A549 (cell line): ENCODE results near the gene LARP7.

ENCODE experiments used
- CTCF ChIP-seq: fragments of >200 bp; sonication (Bioruptor Twin); formaldehyde crosslinking; IDR thresholded peaks from 3 replicates; pipeline ENCODE4 v1.5.1; 2016
- EP300 ChIP-seq, 2 experiments: fragments of >200 bp; sonication (Bioruptor Twin); formaldehyde crosslinking; IDR thresholded peaks; 2 replicates in 1 of 2; 3 replicates in 1 of 2; pipeline ENCODE4 v1.6.1; 2016 to 2017
- FOXS1 ChIP-seq: fragments of 250-450 bp; sonication (Bioruptor Pico); IDR thresholded peaks from 2 replicates; pipeline ENCODE4 v1.5.0; 2020; ENCODE audit warnings: mild to moderate bottlenecking, moderate library complexity
- REST ChIP-seq: fragments of 200-600 bp; sonication (generic); IDR thresholded peaks from 2 replicates; pipeline ENCODE4 v1.6.1; 2016; ENCODE audit warnings: antibody characterized with exemption, mild to moderate bottlenecking, moderate library complexity

- TF ChIP-seq CTCF = no peak
- TF ChIP-seq REST = no peak
- TF ChIP-seq FOXS1 = no peak
- no peak for TF ChIP-seq EP300 (IDR thresholded peaks at IDR 0.05)
Measured at GRCh38 chr4:112664611-112665010, 27.7 kb downstream of the LARP7 start.
